Kidney epithelial cell (primary cell): Measurements from ENCODE around the gene KCNK18. TPM values are rescaled to one million over a fixed set of nuclear protein-coding genes. Genes with fewer than 3 reads are reported as not detected.

Experiments
- DNase-seq: peaks from one replicate; pipeline ENCODE4 v3.0.0-alpha.2; 2010; ENCODE audit warnings: low read depth
- H3K27me3 ChIP-seq: 2 replicates; pipeline ENCODE4 v1.6.0; 2011; ENCODE audit warnings: low read length; ENCODE audit not compliant: control insufficient read depth, insufficient read depth
- H3K36me3 ChIP-seq: 2 replicates; pipeline ENCODE4 v1.5.1; 2011; ENCODE audit warnings: low read length; ENCODE audit not compliant: control insufficient read depth, insufficient read depth
- H3K4me3 ChIP-seq: 2 replicates; pipeline ENCODE4 v1.5.1; 2011; ENCODE audit warnings: low read depth, mild to moderate bottlenecking, control low read depth, low read length
- total RNA-seq: library from RNA; depleted of rRNA; stranded (reverse); fragments of >200 nt; gene quantifications from 2 replicates; pipeline ENCODE4 v1.2.3, GENCODE V29; 2015
- TF ChIP-seq, protein P1 (sequence below): IDR thresholded peaks from 2 replicates; pipeline ENCODE4 v1.5.1; 2011; ENCODE audit warnings: mild to moderate bottlenecking, moderate library complexity, low read length, control low read depth, inconsistent platforms; ENCODE audit not compliant: insufficient read depth, poor library complexity, severe bottlenecking

Gene KCNK18
- total RNA-seq, 1 donor from 2014 or later = not detected

DNA sequence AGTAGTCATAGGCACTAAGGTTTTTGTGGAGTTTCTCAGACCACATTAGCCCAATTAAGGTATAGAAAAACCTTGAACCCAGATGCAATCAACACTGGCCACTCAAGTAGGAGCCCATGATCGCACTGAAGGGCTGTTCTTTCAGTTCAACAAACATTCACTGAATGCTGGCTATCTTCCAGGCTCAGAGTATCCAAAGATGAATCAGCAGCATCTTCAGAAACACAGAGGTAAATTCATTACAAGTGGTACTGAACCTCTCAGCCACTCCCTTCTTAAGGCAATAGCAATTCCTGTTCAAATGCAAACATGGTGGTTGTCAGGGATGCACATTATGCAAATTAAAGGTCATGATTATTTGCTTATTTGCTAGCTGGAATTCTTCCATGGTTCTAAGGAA, 17.1 kb downstream of the KCNK18 start:
- Histone ChIP-seq H3K36me3 (no peaks in the 10 kb centered on the region), H3K27me3 (peaks cover 7% of the 10 kb centered on the region), H3K4me3 (no peak overlapping the region)
- TF ChIP-seq, protein P1, sequence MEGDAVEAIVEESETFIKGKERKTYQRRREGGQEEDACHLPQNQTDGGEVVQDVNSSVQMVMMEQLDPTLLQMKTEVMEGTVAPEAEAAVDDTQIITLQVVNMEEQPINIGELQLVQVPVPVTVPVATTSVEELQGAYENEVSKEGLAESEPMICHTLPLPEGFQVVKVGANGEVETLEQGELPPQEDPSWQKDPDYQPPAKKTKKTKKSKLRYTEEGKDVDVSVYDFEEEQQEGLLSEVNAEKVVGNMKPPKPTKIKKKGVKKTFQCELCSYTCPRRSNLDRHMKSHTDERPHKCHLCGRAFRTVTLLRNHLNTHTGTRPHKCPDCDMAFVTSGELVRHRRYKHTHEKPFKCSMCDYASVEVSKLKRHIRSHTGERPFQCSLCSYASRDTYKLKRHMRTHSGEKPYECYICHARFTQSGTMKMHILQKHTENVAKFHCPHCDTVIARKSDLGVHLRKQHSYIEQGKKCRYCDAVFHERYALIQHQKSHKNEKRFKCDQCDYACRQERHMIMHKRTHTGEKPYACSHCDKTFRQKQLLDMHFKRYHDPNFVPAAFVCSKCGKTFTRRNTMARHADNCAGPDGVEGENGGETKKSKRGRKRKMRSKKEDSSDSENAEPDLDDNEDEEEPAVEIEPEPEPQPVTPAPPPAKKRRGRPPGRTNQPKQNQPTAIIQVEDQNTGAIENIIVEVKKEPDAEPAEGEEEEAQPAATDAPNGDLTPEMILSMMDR = no peak
- peak; percentile 28 for DNase-seq

- H3K4me3 ChIP-seq = no peak overlapping the region
- H3K27me3 ChIP-seq = peaks cover 7% of the 10 kb centered on the region
- TF ChIP-seq, protein P1 = no peak
- no peaks in the 10 kb centered on the region for H3K36me3 ChIP-seq
- DNase-seq = no peak
Observed at GRCh38 chr10:117215079-117215478, 17.8 kb downstream of the KCNK18 start.

GRCh38 chr10:117216028-117216427, 18.7 kb downstream of the KCNK18 start:
- no peak for DNase-seq
- Histone ChIP-seq H3K27me3 (peaks cover 7% of the 10 kb centered on the region), H3K36me3 (no peaks in the 10 kb centered on the region), H3K4me3 (no peak overlapping the region)
- TF ChIP-seq, protein P1 = no peak

DNA sequence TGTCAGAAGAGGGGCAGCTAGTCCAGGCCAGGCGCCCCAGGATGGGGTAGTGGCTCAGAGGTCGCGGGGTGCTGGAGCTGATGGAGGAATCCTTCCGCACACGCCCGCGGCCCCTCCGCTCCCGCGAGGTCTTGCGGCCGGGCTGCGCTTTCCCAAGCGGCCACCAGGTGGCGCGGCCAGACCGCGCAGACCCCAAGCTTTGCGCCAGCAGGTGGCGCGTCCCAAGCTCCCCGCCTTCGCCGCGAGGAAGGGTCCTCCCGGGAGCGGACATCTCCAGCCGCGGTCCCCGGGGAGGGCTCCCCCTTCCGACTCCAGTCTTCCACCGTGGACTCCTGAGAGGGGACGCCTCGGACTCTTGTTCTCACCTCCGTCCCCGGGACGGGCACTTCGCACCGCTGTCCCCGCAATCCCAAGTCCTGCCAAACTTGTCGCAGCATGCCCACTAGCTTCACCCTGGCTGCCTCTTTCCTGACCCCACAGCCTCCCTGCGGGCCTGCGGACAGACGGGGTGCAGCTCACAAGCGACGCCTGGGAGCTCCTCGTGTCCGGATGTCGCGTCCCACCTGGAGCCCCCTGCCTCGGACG, 19.4 kb downstream of the KCNK18 start:
- DNase-seq = no peak
- Histone ChIP-seq H3K27me3 (peaks cover 7% of the 10 kb centered on the region), H3K4me3 (peak overlapping the region; percentile 47), H3K36me3 (no peaks in the 10 kb centered on the region)
- TF ChIP-seq, protein P1 = peak; percentile 99

GRCh38 chr10:117217196-117217761, 20.0 kb downstream of the KCNK18 start:
- no peak for DNase-seq
- TF ChIP-seq, protein P1 = no peak
- H3K4me3 ChIP-seq = peak overlapping the region; percentile 47
- no peaks in the 10 kb centered on the region for H3K36me3 ChIP-seq
- H3K27me3 ChIP-seq = peaks cover 7% of the 10 kb centered on the region

DNA sequence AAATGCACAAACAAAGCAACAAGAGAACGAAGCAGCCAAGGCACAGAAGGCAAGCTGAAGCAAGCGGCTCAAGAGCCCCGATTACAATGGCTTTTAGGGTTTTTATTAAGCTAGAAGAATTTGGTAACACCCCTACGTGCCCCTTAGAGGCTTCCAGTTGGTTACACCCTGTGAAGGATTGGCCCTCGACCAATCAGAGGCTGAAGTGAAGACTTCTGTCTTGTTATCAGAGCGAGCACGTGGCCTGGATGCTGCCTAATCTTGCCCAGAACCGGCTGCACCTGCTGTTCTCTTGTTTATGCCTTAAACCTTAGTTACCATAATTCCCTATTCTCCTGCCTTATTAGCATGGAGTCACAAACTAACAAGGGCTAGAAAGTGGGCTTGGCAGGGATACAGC, 21.4 kb downstream of the KCNK18 start:
- H3K36me3 ChIP-seq = no peaks in the 10 kb centered on the region
- TF ChIP-seq, protein P1 = no peak
- DNase-seq = no peak
- peaks cover 7% of the 10 kb centered on the region for H3K27me3 ChIP-seq
- H3K4me3 ChIP-seq = no peak overlapping the region
